ENCODE data around the gene PRICKLE1. TPM values are rescaled to one million over a fixed set of nuclear protein-coding genes. Genes with fewer than 3 reads are reported as not detected.

The PRICKLE1 gene
- total and polyA plus RNA-seq, 2 of the 4 experiments (the other 2 are of a cell fraction) = 21.3 to 21.7 TPM

DNA sequence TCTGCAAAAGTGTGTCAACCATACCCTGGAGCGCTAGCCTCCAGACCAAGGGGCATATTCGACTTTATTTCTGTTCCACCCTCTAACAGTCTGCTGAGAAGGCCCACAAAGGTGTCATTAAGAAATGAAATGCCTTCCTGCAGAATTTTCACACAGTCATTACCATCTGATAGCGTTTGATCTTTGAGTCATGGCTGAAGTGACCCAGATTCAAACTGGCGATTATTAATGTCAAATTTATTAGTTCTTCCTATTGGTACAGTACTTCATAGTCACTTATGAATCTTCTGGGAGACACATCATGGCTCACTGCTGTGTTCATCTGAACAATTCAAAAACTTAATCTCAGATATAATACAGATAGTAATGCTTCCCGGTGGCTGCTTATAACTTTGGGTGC is 13.2 kb downstream of the PRICKLE1 start:
- no peak for ATAC-seq (ENCODE audit: low read depth)
- CTCF ChIA-PET = no interaction called here

More for the DNA sequence above, 13.2 kb downstream of the PRICKLE1 start:
- no CpG with 5 or more reads among the region's 5 CpGs for WGBS, 2 experiments (ENCODE audit: extremely low coverage in 2 of 2, insufficient read length in 1 of 2)
- H3K27me3 ChIP-seq (ENCODE audit: control insufficient read depth, insufficient read depth, low read length) = no peaks in the 10 kb centered on the region
- no peak overlapping the region for H2AK5ac ChIP-seq (ENCODE audit: low read depth, low read length)
- H2AK9ac ChIP-seq (replicated peaks; ENCODE audit: low read depth, low read length, poor library complexity) = no peak overlapping the region
- H4K20me1 ChIP-seq (ENCODE audit: insufficient read depth, low read length) = no peaks in the 10 kb centered on the region
- no peak overlapping the region for H3K4me2 ChIP-seq (ENCODE audit: low read depth, low read length)
- H2AFZ ChIP-seq (replicated peaks; ENCODE audit: low read length, poor library complexity) = no peak overlapping the region
- peaks cover 10 to 23% of the 10 kb centered on the region in 2 experiments; a peak in 3 of 4 replicates for H3K79me1 ChIP-seq (ENCODE audit: low read depth in 1 of 2, low read length in 2 of 2)
- H3K9me3 ChIP-seq (ENCODE audit: control insufficient read depth, insufficient read depth, low read length) = no peaks in the 10 kb centered on the region
- dilution Hi-C loops (cut with HindIII; ENCODE audit: low sequenced_read_pairs, unreplicated experiment) (no loop called here), in situ Hi-C loops (cut with MboI; ENCODE audit: low sequenced_read_pairs) (no loop called here), intact Hi-C loops (cut with micrococcal nuclease) (no loop called here)
- H3K36me3 ChIP-seq (ENCODE audit: control insufficient read depth, insufficient read depth, low read length) = no peaks in the 10 kb centered on the region
- no peak for TF ChIP-seq FOS (IDR thresholded peaks at IDR 0.05; ENCODE audit: low read depth, low read length)
- no peak for TF ChIP-seq BHLHE40 (IDR thresholded peaks at IDR 0.05; ENCODE audit: low read depth, low read length)
- no peak for TF ChIP-seq RCOR1 (IDR thresholded peaks at IDR 0.05; ENCODE audit: insufficient replicate concordance, low read length)
- TF ChIP-seq MXI1 (IDR thresholded peaks at IDR 0.05; ENCODE audit: borderline replicate concordance, low read depth, low read length) = no peak
- no peak overlapping the region for H2BK20ac ChIP-seq (ENCODE audit: low read depth, low read length)
- H4K8ac ChIP-seq (ENCODE audit: low read depth in 2 of 2, low read length in 2 of 2) = no peak overlapping the region
- H3K9ac ChIP-seq (ENCODE audit: low read depth, low read length) = no peak overlapping the region
- peaks cover under 1% of the 10 kb centered on the region; the same call in 1 of the 2 replicates for H3K4me1 ChIP-seq (ENCODE audit: control insufficient read depth, insufficient read depth, low read length)
- H2BK15ac ChIP-seq (ENCODE audit: low read depth, low read length) = no peak overlapping the region
- H2BK120ac ChIP-seq (ENCODE audit: low read depth, low read length) = no peak overlapping the region
- no peak overlapping the region for H2BK5ac ChIP-seq (ENCODE audit: low read depth, low read length, poor library complexity, severe bottlenecking)
- no peak overlapping the region for H4K91ac ChIP-seq (ENCODE audit: insufficient read depth, low read depth, low read length)
- DNase-seq = no peak
- H4K5ac ChIP-seq (ENCODE audit: low read depth, low read length) = no peak overlapping the region
- H3K56ac ChIP-seq (ENCODE audit: extremely low read depth, insufficient read depth, low read length) = no peak overlapping the region
- H3K14ac ChIP-seq (replicated peaks; ENCODE audit: low read depth, low read length) = no peak overlapping the region
- no peak overlapping the region for H3K27ac ChIP-seq (ENCODE audit: insufficient read depth, low read length)
- H3K23ac ChIP-seq (ENCODE audit: low read depth, low read length) = no peak overlapping the region
- POLR2A ChIA-PET (ENCODE audit: unreplicated experiment) = no interaction called here
- no peak overlapping the region for H3K4me3 ChIP-seq (ENCODE audit: insufficient read depth, low read depth, low read length)
- H3K4ac ChIP-seq (ENCODE audit: low read depth, low read length) = no peak overlapping the region
- no peaks in the 10 kb centered on the region; the same call in 1 of the 2 replicates for H3K9me1 ChIP-seq (ENCODE audit: insufficient read depth, low read length)
- no TSS peak for BruUV-seq (replicated peaks)
- H3K18ac ChIP-seq (ENCODE audit: low read depth, low read length) = peak overlapping the region; percentile 18; the same call in 1 of the 2 replicates
